Fibroblast of the aortic adventitia (primary cell): ENCODE data around the gene RAB40B. TPM values are rescaled to one million over a fixed set of nuclear protein-coding genes. Genes with fewer than 3 reads are reported as not detected.

ENCODE experiments used
- DNase-seq: peaks from one replicate; pipeline ENCODE4 v3.0.0-alpha.2; 2010; ENCODE audit warnings: low read depth
- H3K4me3 ChIP-seq: 2 replicates; pipeline ENCODE4 v1.5.1; 2011; ENCODE audit warnings: low read depth, mild to moderate bottlenecking, control low read depth, low read length, moderate library complexity
- CTCF ChIP-seq: IDR thresholded peaks from 2 replicates; pipeline ENCODE4 v1.5.1; 2011; ENCODE audit warnings: mild to moderate bottlenecking, low read length, control low read depth, inconsistent platforms; ENCODE audit not compliant: insufficient read depth
- total RNA-seq: library from RNA; depleted of rRNA; stranded (reverse); fragments of >200 nt; gene quantifications from 2 replicates; pipeline ENCODE4 v1.2.3, GENCODE V29; 2012; ENCODE audit warnings: low replicate concordance

RAB40B gene
- total RNA-seq, 1 donor: 8.4 TPM

GRCh38 chr17:82687871-82688270 lies 10.6 kb downstream of the RAB40B start:
- no peak for DNase-seq

GRCh38 chr17:82687375-82687861 lies 11.1 kb downstream of the RAB40B start:
- no peak for TF ChIP-seq CTCF
- DNase-seq: no peak
- no peak overlapping the region for H3K4me3 ChIP-seq

More at GRCh38 chr17:82687871-82688270, 10.6 kb downstream of the RAB40B start:
- no peak overlapping the region for H3K4me3 ChIP-seq
- TF ChIP-seq CTCF: no peak

- no peak for TF ChIP-seq CTCF
- H3K4me3 ChIP-seq: no peak overlapping the region
- no peak for DNase-seq
Measured at GRCh38 chr17:82686366-82687324, 11.9 kb downstream of the RAB40B start.

GRCh38 chr17:82685291-82685690 lies 13.2 kb downstream of the RAB40B start:
- no peak overlapping the region for H3K4me3 ChIP-seq
- DNase-seq: no peak
- no peak for TF ChIP-seq CTCF

GRCh38 chr17:82684228-82684841 lies 14.2 kb downstream of the RAB40B start:
- no peak overlapping the region for H3K4me3 ChIP-seq
- TF ChIP-seq CTCF: no peak
- DNase-seq: peak; percentile 25

- no peak for TF ChIP-seq CTCF
- no peak for DNase-seq
- H3K4me3 ChIP-seq: no peak overlapping the region
Measured at GRCh38 chr17:82683534-82683933, 15.0 kb downstream of the RAB40B start.
